Mammary epithelial cell (primary cell): ENCODE results near the gene TTLL11.

Experiments
- CTCF ChIP-seq, 2 donors: IDR thresholded peaks in 1 of 2; conservative IDR thresholded peaks in 1 of 2; 2 replicates each; pipeline ENCODE4 v1.5.1; 2011 to 2012; ENCODE audit warnings: inconsistent platforms in 2 of 2, low read length in 2 of 2, mild to moderate bottlenecking in 2 of 2, control low read depth in 1 of 2, low read depth in 1 of 2; ENCODE audit not compliant: insufficient read depth in 1 of 2; ENCODE audit errors: extremely low read depth in 1 of 2
- EZH2 ChIP-seq: IDR thresholded peaks from 2 replicates; pipeline ENCODE4 v1.6.1; 2012; ENCODE audit warnings: low read length, inconsistent platforms, borderline replicate concordance

- TF ChIP-seq CTCF (conservative IDR thresholded peaks at IDR 0.05 in 1 of 2, IDR thresholded peaks at IDR 0.05 in 1 of 2; ENCODE audit: extremely low read depth in 1 of 2, insufficient read depth in 1 of 2, low read depth in 1 of 2, low read length in 2 of 2) = no peak
- no peak for TF ChIP-seq EZH2
Observed at GRCh38 chr9:121962421-121962820, 130.7 kb downstream of the TTLL11 start.
